Hepatocyte (in vitro differentiated cells): ENCODE data around the gene TRPT1. TPM values are rescaled to one million over a fixed set of nuclear protein-coding genes. Genes with fewer than 3 reads are reported as not detected.

Experiments
- DNase-seq: peaks from one replicate; pipeline ENCODE4 v3.0.0-alpha.2; 2016; ENCODE audit warnings: low spot score
- H2AFZ ChIP-seq: fragments of 200-600 bp; sonication (generic); 2 replicates; pipeline ENCODE4 v1.6.0; 2016; ENCODE audit warnings: antibody characterized with exemption, mild to moderate bottlenecking
- H3K27ac ChIP-seq: fragments of 200-600 bp; sonication (generic); 2 replicates; pipeline ENCODE4 v1.5.1; 2016; ENCODE audit warnings: mild to moderate bottlenecking
- H3K27me3 ChIP-seq: fragments of 200-600 bp; sonication (generic); 2 replicates; pipeline ENCODE4 v1.6.1; 2016
- H3K36me3 ChIP-seq: fragments of 200-600 bp; sonication (generic); replicated peaks from 2 replicates; pipeline ENCODE4 v1.5.1; 2016; ENCODE audit warnings: low read depth; ENCODE audit not compliant: insufficient read depth
- H3K4me1 ChIP-seq: fragments of 200-600 bp; sonication (generic); 2 replicates; pipeline ENCODE4 v1.5.1; 2016; ENCODE audit warnings: mild to moderate bottlenecking, moderate library complexity; ENCODE audit not compliant: insufficient read depth
- H3K4me2 ChIP-seq: fragments of 200-600 bp; sonication (generic); 2 replicates; pipeline ENCODE4 v1.6.0; 2016
- H3K4me3 ChIP-seq: fragments of 200-600 bp; sonication (generic); 2 replicates; pipeline ENCODE4 v1.5.1; 2016; ENCODE audit warnings: mild to moderate bottlenecking
- H3K79me2 ChIP-seq: fragments of 200-600 bp; sonication (generic); 2 replicates; pipeline ENCODE4 v1.6.0; 2017; ENCODE audit warnings: mild to moderate bottlenecking
- H3K9me2 ChIP-seq: fragments of 200-600 bp; sonication (generic); replicated peaks from 2 replicates; pipeline ENCODE4 v1.6.0; 2017; ENCODE audit warnings: mild to moderate bottlenecking; ENCODE audit not compliant: insufficient read depth
- H3K9me3 ChIP-seq: fragments of 200-600 bp; sonication (generic); 2 replicates; pipeline ENCODE4 v1.5.1; 2016; ENCODE audit warnings: low read depth, mild to moderate bottlenecking
- H4K20me1 ChIP-seq: fragments of 200-600 bp; sonication (generic); 2 replicates; pipeline ENCODE4 v1.6.0; 2016; ENCODE audit warnings: mild to moderate bottlenecking; ENCODE audit not compliant: insufficient read depth, poor library complexity, severe bottlenecking
- CTCF ChIP-seq: fragments of 200-600 bp; sonication (generic); IDR thresholded peaks from 2 replicates; pipeline ENCODE4 v1.5.1; 2016; ENCODE audit warnings: antibody characterized with exemption, mild to moderate bottlenecking; ENCODE audit not compliant: poor library complexity
- EZH2 ChIP-seq: fragments of 200-600 bp; sonication (generic); IDR thresholded peaks from 2 replicates; pipeline ENCODE4 v1.6.1; 2016; ENCODE audit warnings: antibody characterized with exemption, mild to moderate bottlenecking, borderline replicate concordance
- EZH2phosphoT487 ChIP-seq: fragments of 200-600 bp; sonication (generic); IDR thresholded peaks from one replicate; pipeline ENCODE4 v1.6.1; 2018; ENCODE audit warnings: antibody characterized with exemption, mild to moderate bottlenecking, low read depth, moderate library complexity; ENCODE audit not compliant: unreplicated experiment, severe bottlenecking
- WGBS: methylation state at CpG from one replicate; pipeline ENCODE4 v1.1.6; 2016; ENCODE audit warnings: low lambda C conversion rate; ENCODE audit errors: missing lambda C conversion rate; 5-methylcytosine and 5-hydroxymethylcytosine counted together
- polyA plus RNA-seq: library from polyadenylated mRNA; unstranded; fragments of >200 nt; fragmentation: Nextera tagmentation; extraction: Ambion mirVana; gene quantifications from 2 replicates; pipeline ENCODE4 v1.2.1, GENCODE V29; 2016
- total RNA-seq: library from RNA; depleted of rRNA; stranded (reverse); fragments of >200 nt; gene quantifications from 2 replicates; pipeline ENCODE4 v1.2.3, GENCODE V29; 2014

The TRPT1 gene
- total and polyA plus RNA-seq, 2 experiments from 2014 or later, result 52.8 to 55.5 TPM

GRCh38 chr11:64239662-64240434 is 13.9 kb upstream of the TRPT1 start:
- H4K20me1 ChIP-seq, result peaks cover 10% of the 10 kb centered on the region
- no peaks in the 10 kb centered on the region for H3K27me3 ChIP-seq
- no peak overlapping the region for H3K4me3 ChIP-seq
- no peaks in the 10 kb centered on the region for H3K9me3 ChIP-seq
- H3K27ac ChIP-seq, result peak overlapping the region; percentile 99
- peak overlapping the region; percentile 82 for H3K4me2 ChIP-seq
- H3K9me2 ChIP-seq, result no peaks in the 10 kb centered on the region
- TF ChIP-seq EZH2 (no peak), CTCF (no peak), EZH2phosphoT487 (no peak)
- no peak overlapping the region for H2AFZ ChIP-seq
- 93% methylated on average over 11 of the region's 11 CpGs for WGBS
- H3K36me3 ChIP-seq, result no peaks in the 10 kb centered on the region
- H3K79me2 ChIP-seq, result peaks cover 23% of the 10 kb centered on the region
- H3K4me1 ChIP-seq, result peaks cover 20% of the 10 kb centered on the region
- DNase-seq, result no peak

DNA sequence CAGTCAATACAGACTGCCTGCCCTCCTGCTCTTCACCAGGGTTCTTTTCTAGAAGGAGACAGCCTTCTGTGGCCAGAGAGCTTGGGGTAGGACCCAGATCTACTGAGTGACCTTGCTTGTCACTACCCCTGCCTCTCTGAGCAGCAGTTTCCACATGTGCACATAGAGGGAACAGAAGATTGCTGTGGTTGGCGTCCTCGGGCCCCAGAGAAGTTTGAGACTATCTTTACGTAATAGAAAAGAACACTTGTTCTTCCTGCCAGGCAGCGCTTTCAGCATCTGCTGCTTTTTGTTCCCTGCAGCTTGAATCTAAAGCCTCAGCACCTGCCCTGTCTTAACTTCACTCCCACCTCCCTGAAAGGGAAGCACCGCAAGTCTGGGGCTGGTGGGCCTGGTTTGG is 13.0 kb upstream of the TRPT1 start:
- Histone ChIP-seq H3K79me2 (peaks cover 23% of the 10 kb centered on the region), H2AFZ (no peak overlapping the region), H3K36me3 (no peaks in the 10 kb centered on the region), H4K20me1 (peaks cover 10% of the 10 kb centered on the region), H3K9me3 (no peaks in the 10 kb centered on the region), H3K9me2 (no peaks in the 10 kb centered on the region), H3K27me3 (no peaks in the 10 kb centered on the region), H3K27ac (peak overlapping the region; percentile 19), H3K4me1 (peaks cover 20% of the 10 kb centered on the region), H3K4me2 (no peak overlapping the region), H3K4me3 (no peak overlapping the region)
- 95% methylated on average over 5 of the region's 5 CpGs for WGBS
- TF ChIP-seq EZH2phosphoT487 (no peak), EZH2 (no peak), CTCF (no peak)
- DNase-seq, result no peak

- Histone ChIP-seq H3K9me3 (no peaks in the 10 kb centered on the region), H3K4me1 (peaks cover 20% of the 10 kb centered on the region), H3K79me2 (peaks cover 26% of the 10 kb centered on the region), H3K4me3 (no peak overlapping the region), H3K27me3 (no peaks in the 10 kb centered on the region), H3K9me2 (no peaks in the 10 kb centered on the region), H3K36me3 (no peaks in the 10 kb centered on the region), H3K27ac (peak overlapping the region; percentile 31), H3K4me2 (no peak overlapping the region), H4K20me1 (peaks cover 10% of the 10 kb centered on the region), H2AFZ (no peak overlapping the region)
- 97% methylated on average over 9 of the region's 9 CpGs for WGBS
- no peak for DNase-seq
- TF ChIP-seq EZH2phosphoT487, result no peak
- no peak for TF ChIP-seq EZH2
- no peak for TF ChIP-seq CTCF
Measured at GRCh38 chr11:64238076-64238475, 12.1 kb upstream of the TRPT1 start.
